ENCODE measurements around the gene SLC38A3.

Gene SLC38A3

DNA sequence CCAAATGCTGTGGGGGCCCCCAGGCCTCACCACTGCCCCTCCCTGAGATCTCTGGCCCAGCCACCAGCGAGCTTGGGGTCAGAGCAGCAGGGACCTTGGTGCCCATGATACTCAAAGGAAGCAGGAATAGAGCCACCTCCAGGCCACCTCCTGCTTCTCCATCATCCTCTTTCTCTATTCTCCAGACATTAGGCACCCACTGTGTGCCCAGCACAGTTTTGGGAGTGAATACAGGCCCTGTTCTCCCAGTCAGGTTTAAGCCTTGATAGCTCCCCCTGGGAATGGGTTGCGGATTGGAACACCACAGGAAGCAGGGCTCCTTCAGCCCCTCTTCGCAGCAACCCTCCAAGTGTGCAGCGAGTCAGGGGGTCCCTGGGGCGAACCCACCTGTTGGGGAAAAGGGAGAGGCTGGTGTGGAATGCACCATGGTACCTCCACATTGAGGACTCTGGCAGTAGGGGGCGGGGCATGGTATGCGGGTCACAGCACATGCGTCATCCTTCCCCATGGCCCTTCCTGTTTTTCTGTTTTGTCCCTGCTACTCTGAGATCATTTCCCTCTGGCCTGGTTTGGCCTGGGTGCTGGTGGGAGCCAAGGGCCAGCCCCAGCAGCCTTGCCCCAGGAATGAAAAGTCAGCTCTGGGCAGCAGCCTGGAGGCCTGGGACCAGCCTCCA, 49.6 kb downstream of the SLC38A3 start:
- peak; percentile 59 for DNase-seq (ENCODE audit: low spot score)
- CTCF ChIA-PET, result interaction anchor here (1.9 kb wide), 1 partner anchor 8 kb away, joined by 6 read pairs; no protein-coding TSS in a partner anchor
- POLR2A ChIA-PET (ENCODE audit: low non-redundant PET), result no interaction called here
- H3K27ac ChIP-seq, result peak overlapping the region; percentile 100
- TF ChIP-seq, protein P1, sequence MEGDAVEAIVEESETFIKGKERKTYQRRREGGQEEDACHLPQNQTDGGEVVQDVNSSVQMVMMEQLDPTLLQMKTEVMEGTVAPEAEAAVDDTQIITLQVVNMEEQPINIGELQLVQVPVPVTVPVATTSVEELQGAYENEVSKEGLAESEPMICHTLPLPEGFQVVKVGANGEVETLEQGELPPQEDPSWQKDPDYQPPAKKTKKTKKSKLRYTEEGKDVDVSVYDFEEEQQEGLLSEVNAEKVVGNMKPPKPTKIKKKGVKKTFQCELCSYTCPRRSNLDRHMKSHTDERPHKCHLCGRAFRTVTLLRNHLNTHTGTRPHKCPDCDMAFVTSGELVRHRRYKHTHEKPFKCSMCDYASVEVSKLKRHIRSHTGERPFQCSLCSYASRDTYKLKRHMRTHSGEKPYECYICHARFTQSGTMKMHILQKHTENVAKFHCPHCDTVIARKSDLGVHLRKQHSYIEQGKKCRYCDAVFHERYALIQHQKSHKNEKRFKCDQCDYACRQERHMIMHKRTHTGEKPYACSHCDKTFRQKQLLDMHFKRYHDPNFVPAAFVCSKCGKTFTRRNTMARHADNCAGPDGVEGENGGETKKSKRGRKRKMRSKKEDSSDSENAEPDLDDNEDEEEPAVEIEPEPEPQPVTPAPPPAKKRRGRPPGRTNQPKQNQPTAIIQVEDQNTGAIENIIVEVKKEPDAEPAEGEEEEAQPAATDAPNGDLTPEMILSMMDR (conservative IDR thresholded peaks at IDR 0.05; ENCODE audit: low read depth), result no peak

DNA sequence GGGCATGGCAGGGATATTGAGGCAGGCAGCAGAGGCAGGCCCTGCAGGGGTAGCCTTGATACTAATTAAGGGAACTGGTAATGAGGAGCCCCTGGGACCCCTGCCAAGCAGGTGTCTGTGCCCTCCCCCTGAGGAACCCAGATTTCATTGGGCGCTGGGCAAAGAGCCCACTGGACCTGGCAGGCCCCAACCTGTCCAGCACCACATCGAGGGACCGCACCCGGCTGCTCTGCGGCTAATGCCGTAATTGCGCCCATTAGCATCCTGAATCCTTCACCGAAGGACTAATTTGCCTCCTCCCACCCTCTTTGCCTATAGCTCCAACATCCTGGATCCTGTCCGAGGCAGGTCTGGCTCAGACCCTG, 50.2 kb downstream of the SLC38A3 start:
- H3K27ac ChIP-seq, result peak overlapping the region; percentile 100
- TF ChIP-seq, protein P1 (conservative IDR thresholded peaks at IDR 0.05; ENCODE audit: low read depth), result no peak
- DNase-seq (ENCODE audit: low spot score), result no peak
- ChIA-PET POLR2A (ENCODE audit: low non-redundant PET) (no interaction called here), CTCF (interaction anchor here (0.5 to 1.9 kb wide), 3 partner anchors 9 to 81 kb away, joined by 4 to 6 read pairs (median 4); no protein-coding TSS in a partner anchor)

DNA sequence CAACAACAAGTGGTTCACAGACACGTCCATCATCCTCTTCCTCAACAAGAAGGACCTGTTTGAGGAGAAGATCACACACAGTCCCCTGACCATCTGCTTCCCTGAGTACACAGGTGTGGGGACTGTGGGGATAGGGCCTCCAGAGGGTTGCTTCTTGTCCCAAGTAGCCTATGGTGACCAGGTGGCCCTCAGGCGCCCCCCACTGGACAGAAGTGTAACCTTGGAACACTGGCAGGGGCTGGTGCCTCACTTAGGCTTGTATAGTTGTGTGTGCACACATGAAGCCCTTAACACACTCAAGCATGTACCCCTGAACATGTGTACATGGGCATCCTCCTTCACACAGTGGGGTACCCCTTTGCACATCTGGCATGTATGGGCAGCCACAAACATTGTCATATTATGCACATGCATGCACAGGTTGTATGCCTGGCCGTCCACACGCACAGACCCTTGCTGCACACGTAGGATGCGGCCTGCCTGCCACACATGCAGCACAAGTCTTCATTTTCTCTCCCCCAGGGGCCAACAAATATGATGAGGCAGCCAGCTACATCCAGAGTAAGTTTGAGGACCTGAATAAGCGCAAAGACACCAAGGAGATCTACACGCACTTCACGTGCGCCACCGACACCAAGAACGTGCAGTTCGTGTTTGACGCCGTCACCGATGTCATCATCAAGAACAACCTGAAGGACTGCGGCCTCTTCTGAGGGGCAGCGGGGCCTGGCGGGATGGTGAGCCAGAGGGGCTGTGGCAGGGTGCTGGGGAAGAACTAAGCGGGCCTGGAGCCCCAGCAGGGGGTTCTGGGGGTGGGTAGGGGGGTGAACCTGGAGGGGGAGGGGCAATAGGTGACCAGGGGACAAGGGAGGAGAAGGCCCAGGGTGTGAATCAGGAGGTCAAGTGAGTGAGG, 52.2 kb downstream of the SLC38A3 start:
- DNase-seq (ENCODE audit: low spot score), result no peak
- peak overlapping the region; percentile 100 for H3K27ac ChIP-seq
- CTCF ChIA-PET, result interaction anchor here (0.7 to 1.9 kb wide), 2 partner anchors 9 to 11 kb away, joined by 3 to 6 read pairs; no protein-coding TSS in a partner anchor
- POLR2A ChIA-PET (ENCODE audit: low non-redundant PET), result no interaction called here
- TF ChIP-seq, protein P1 (conservative IDR thresholded peaks at IDR 0.05; ENCODE audit: low read depth), result peak; percentile 53

DNA sequence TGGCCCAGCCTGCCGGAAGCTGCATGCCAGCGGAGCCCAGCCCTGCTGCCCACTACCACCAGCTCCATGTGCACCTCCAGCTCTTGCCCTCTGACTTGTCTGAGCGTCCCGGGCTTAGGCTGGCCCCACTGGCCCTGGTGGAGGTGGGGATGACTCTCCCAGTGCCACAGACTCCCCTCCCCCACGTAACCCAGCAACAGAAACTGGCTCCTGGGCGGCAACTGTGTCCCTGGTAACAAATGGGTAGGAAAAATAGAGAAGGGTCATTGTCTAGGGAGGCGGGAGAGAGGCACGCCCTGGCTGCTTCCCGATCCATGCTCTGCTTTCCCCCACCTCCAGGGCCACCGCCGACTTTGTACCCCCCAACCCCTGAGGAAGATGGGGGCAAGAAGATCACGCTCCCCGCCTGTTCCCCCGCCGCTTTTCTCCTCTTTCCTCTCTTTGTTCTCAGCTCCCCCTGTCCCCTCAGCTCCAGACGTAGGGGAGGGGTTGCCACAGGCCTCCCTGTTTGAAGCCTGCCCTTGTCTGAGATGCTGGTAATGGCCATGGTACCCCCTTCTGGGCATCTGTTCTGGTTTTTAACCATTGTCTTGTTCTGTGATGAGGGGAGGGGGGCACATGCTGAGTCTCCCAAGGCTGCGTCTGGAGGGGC, 53.1 kb downstream of the SLC38A3 start:
- ChIA-PET POLR2A (ENCODE audit: low non-redundant PET) (interaction anchor here (0.6 kb wide), 1 partner anchor 33 kb away, joined by 5 read pairs; no protein-coding TSS in a partner anchor), CTCF (no interaction called here)
- DNase-seq (ENCODE audit: low spot score), result no peak
- H3K27ac ChIP-seq, result peak overlapping the region; percentile 100
- TF ChIP-seq, protein P1 (conservative IDR thresholded peaks at IDR 0.05; ENCODE audit: low read depth), result no peak

DNA sequence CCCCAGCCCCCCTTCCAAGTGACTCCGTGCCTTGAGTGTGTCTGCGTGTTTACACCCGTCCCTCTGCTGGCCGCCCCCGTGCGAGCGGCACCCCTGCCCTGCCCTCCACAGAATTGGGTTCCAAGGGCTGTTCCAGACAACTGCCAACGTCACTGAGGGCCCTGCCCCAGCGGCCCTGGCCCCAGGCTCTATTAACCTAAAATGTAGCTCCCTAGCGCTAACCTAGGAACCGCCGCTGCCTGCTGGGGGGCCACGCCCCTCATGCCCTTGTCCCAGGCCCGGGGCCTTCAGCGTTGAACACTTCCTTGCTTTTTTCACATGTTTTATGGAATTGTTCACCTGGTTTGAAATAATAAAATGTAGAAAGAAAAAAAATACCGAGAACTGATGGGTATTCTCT, 53.9 kb downstream of the SLC38A3 start:
- POLR2A ChIA-PET (ENCODE audit: low non-redundant PET), result interaction anchor here (0.6 kb wide), 1 partner anchor 33 kb away, joined by 5 read pairs; no protein-coding TSS in a partner anchor
- TF ChIP-seq, protein P1 (conservative IDR thresholded peaks at IDR 0.05; ENCODE audit: low read depth), result no peak
- DNase-seq (ENCODE audit: low spot score), result no peak
- CTCF ChIA-PET, result interaction anchor here (0.9 kb wide), 1 partner anchor 30 kb away, joined by 3 read pairs; no protein-coding TSS in a partner anchor
- H3K27ac ChIP-seq, result peak overlapping the region; percentile 100

Data from RWPE1 (cell line).